GM19238 (cell line): ENCODE results near the gene CLDN7.

ENCODE experiments used
- DNase-seq: peaks from one replicate; pipeline ENCODE4 v3.0.0; 2011; ENCODE audit warnings: low spot score; ENCODE audit not compliant: insufficient read length

Gene CLDN7

GRCh38 chr17:7289256-7290032 is 27.2 kb upstream of the CLDN7 start:
- no peak for DNase-seq

GRCh38 chr17:7285679-7286078 is 23.4 kb upstream of the CLDN7 start:
- DNase-seq: no peak

GRCh38 chr17:7284911-7285310 is 22.6 kb upstream of the CLDN7 start:
- DNase-seq: no peak

- DNase-seq: no peak
Measured at GRCh38 chr17:7283471-7284216, 21.4 kb upstream of the CLDN7 start.

GRCh38 chr17:7282752-7283321 is 20.6 kb upstream of the CLDN7 start:
- DNase-seq: no peak

- no peak for DNase-seq
Measured at GRCh38 chr17:7281953-7282751, 19.9 kb upstream of the CLDN7 start.

GRCh38 chr17:7281074-7281952 is 19.0 kb upstream of the CLDN7 start, which contains the start of gene SLC2A4:
SLC2A4 (plus strand) TSS chr17:7281718; CDS start chr17:7281935, 217 bp downstream.
- peak; percentile 96 for DNase-seq

- peak; percentile 89 for DNase-seq
Measured at GRCh38 chr17:7280519-7281073, 18.3 kb upstream of the CLDN7 start.

- no peak for DNase-seq
Measured at GRCh38 chr17:7279448-7279847, 17.2 kb upstream of the CLDN7 start.

GRCh38 chr17:7266784-7267183 is 4.5 kb upstream of the CLDN7 start:
- DNase-seq: no peak

GRCh38 chr17:7263801-7264078 is 1.5 kb upstream of the CLDN7 start:
- no peak for DNase-seq

GRCh38 chr17:7262935-7263800 is 890 bp upstream of the CLDN7 start:
- no peak for DNase-seq

- DNase-seq: no peak
Measured at GRCh38 chr17:7261379-7262191, 693 bp downstream of the CLDN7 start.

- DNase-seq: peak; percentile 68
Measured at GRCh38 chr17:7260651-7261378, 1.5 kb downstream of the CLDN7 start.

GRCh38 chr17:7260151-7260550 is 2.1 kb downstream of the CLDN7 start:
- DNase-seq: no peak

- no peak for DNase-seq
Measured at GRCh38 chr17:7259555-7259889, 2.8 kb downstream of the CLDN7 start.

- no peak for DNase-seq
Measured at GRCh38 chr17:7258731-7259554, 3.3 kb downstream of the CLDN7 start.
